GM21360 (cell line): ENCODE measurements around the gene EEF2.
"Not testable (repeated sequence)": the region's sequence is repeated elsewhere in the genome, so short reads cannot be mapped to it uniquely, and the experiment has no call there.

ENCODE experiments used
- ATAC-seq: cut with Tn5 transposase; IDR thresholded peaks from one replicate; pipeline ENCODE4 v1.9.1; 2021; ENCODE audit warnings: mild to moderate bottlenecking, moderate library complexity; ENCODE audit not compliant: unreplicated experiment

The EEF2 gene

GRCh38 chr19:3950871-3951861 is 34.1 kb downstream of the EEF2 start:
- no peak for ATAC-seq

- ATAC-seq = no peak
These were observed 35.0 kb downstream of the EEF2 start for GRCh38 chr19:3949997-3950859.

- ATAC-seq = no peak
These were observed 36.0 kb downstream of the EEF2 start for GRCh38 chr19:3949294-3949693.

- not testable (repeated sequence) for ATAC-seq
These were observed 37.8 kb downstream of the EEF2 start for GRCh38 chr19:3947316-3947933.

GRCh38 chr19:3945838-3946237 is 39.4 kb downstream of the EEF2 start:
- no peak for ATAC-seq

GRCh38 chr19:3944018-3944721 is 41.1 kb downstream of the EEF2 start:
- ATAC-seq = no peak

GRCh38 chr19:3942790-3943409 is 42.4 kb downstream of the EEF2 start:
- ATAC-seq = no peak

- not testable (repeated sequence) for ATAC-seq
These were observed 46.8 kb downstream of the EEF2 start for GRCh38 chr19:3938300-3938950.

- ATAC-seq = no peak
These were observed 48.5 kb downstream of the EEF2 start for GRCh38 chr19:3936506-3937442.

GRCh38 chr19:3932931-3933810 is 52.1 kb downstream of the EEF2 start, which contains the start of gene NMRK2:
NMRK2 (plus strand) TSS chr19:3933069; CDS start chr19:3933672, 603 bp downstream.
- no peak for ATAC-seq

- ATAC-seq = no peak
These were observed 54.2 kb downstream of the EEF2 start for GRCh38 chr19:3931041-3931440.
